WTC11 (cell line): ENCODE measurements around the gene CAMK2B. TPM values are rescaled to one million over a fixed set of nuclear protein-coding genes. Genes with fewer than 3 reads are reported as not detected.

Experiments
- ATAC-seq: fragments of 200-7000 bp; cut with Tn5 transposase; 2 replicates; pipeline ENCODE4 v1.10.0; 2021; ENCODE audit warnings: mild to moderate bottlenecking, moderate library complexity
- CTCF ChIA-PET: fragments of 300-600 bp; sonication (Branson Sonifier 250); formaldehyde crosslinking; loops from one replicate; lab custom pipeline; 2021; ENCODE audit warnings: antibody characterized with exemption; lab: Charles Lee
- POLR2A ChIA-PET: fragments of 350-600 bp; sonication (Branson Sonifier 250); formaldehyde crosslinking; loops from one replicate; lab custom pipeline; 2021; ENCODE audit warnings: antibody characterized with exemption; lab: Charles Lee
- DNase-seq: peaks from one replicate; pipeline ENCODE4 v3.0.0; 2021; ENCODE audit warnings: low spot score
- H3K27ac Mint-ChIP-seq: 2 replicates; pipeline ENCODE4 v1.8.0; 2021; ENCODE audit warnings: mixed read lengths
- H3K27me3 Mint-ChIP-seq: 2 replicates; pipeline ENCODE4 v1.8.0; 2021; ENCODE audit warnings: low read depth, mild to moderate bottlenecking, moderate library complexity, mixed read lengths
- H3K36me3 Mint-ChIP-seq: 2 replicates; pipeline ENCODE4 v1.8.0; 2021; ENCODE audit warnings: mixed read lengths
- H3K4me1 Mint-ChIP-seq: 2 replicates; pipeline ENCODE4 v1.8.0; 2022; ENCODE audit warnings: mixed read lengths
- H3K4me3 Mint-ChIP-seq: 2 replicates; pipeline ENCODE4 v1.8.0; 2021; ENCODE audit warnings: mild to moderate bottlenecking, moderate library complexity, mixed read lengths
- H3K9me3 Mint-ChIP-seq: 2 replicates; pipeline ENCODE4 v1.8.0; 2021; ENCODE audit warnings: mixed read lengths
- AFF4 ChIP-seq: sonication (generic); formaldehyde crosslinking; IDR thresholded peaks from 2 replicates; pipeline ENCODE4 v1.8.1; 2023; ENCODE audit warnings: mild to moderate bottlenecking, missing genetic modification reagents, borderline replicate concordance
- CDX4 ChIP-seq: fragments of 250-450 bp; sonication (Bioruptor Pico); IDR thresholded peaks from 2 replicates; pipeline ENCODE4 v1.9.0; 2021; ENCODE audit warnings: moderate library complexity, mild to moderate bottlenecking, inconsistent platforms, borderline replicate concordance
- CREB1 ChIP-seq: sonication (generic); formaldehyde crosslinking; IDR thresholded peaks from 2 replicates; pipeline ENCODE4 v1.8.0; 2023; ENCODE audit warnings: mild to moderate bottlenecking, missing genetic modification reagents
- EMX1 ChIP-seq: fragments of 250-450 bp; sonication (Bioruptor Pico); IDR thresholded peaks from 2 replicates; pipeline ENCODE4 v1.8.0; 2021; ENCODE audit warnings: mild to moderate bottlenecking
- ESRRA ChIP-seq: sonication (generic); formaldehyde crosslinking; IDR thresholded peaks from 2 replicates; pipeline ENCODE4 v1.8.1; 2022; ENCODE audit warnings: mild to moderate bottlenecking, missing genetic modification reagents, borderline replicate concordance
- GRHL2 ChIP-seq: fragments of 250-450 bp; sonication (Bioruptor Pico); IDR thresholded peaks from 2 replicates; pipeline ENCODE4 v1.8.0; 2022; ENCODE audit warnings: mild to moderate bottlenecking, moderate library complexity; ENCODE audit not compliant: insufficient replicate concordance, severe bottlenecking
- IRF2 ChIP-seq: sonication (generic); formaldehyde crosslinking; IDR thresholded peaks from 2 replicates; pipeline ENCODE4 v1.8.0; 2022; ENCODE audit warnings: low read depth, missing genetic modification reagents, borderline replicate concordance
- KAT7 ChIP-seq: sonication (generic); formaldehyde crosslinking; IDR thresholded peaks from 2 replicates; pipeline ENCODE4 v1.8.1; 2023; ENCODE audit warnings: missing genetic modification reagents, mild to moderate bottlenecking, borderline replicate concordance
- MYBL2 ChIP-seq: sonication (generic); formaldehyde crosslinking; IDR thresholded peaks from 2 replicates; pipeline ENCODE4 v1.8.1; 2023; ENCODE audit warnings: mild to moderate bottlenecking, moderate library complexity, missing genetic modification reagents
- NR3C1 ChIP-seq: sonication (generic); formaldehyde crosslinking; conservative IDR thresholded peaks from 2 replicates; pipeline ENCODE4 v1.8.1; 2023; ENCODE audit warnings: low read depth, mild to moderate bottlenecking, missing genetic modification reagents
- RORB ChIP-seq: fragments of 250-450 bp; sonication (Bioruptor Pico); IDR thresholded peaks from 2 replicates; pipeline ENCODE4 v1.9.0; 2021; ENCODE audit warnings: mild to moderate bottlenecking
- SOX15 ChIP-seq: fragments of 250-450 bp; sonication (Bioruptor Pico); IDR thresholded peaks from 2 replicates; pipeline ENCODE4 v1.9.0; 2021; ENCODE audit warnings: mild to moderate bottlenecking
- TCF7 ChIP-seq: sonication (generic); formaldehyde crosslinking; IDR thresholded peaks from 2 replicates; pipeline ENCODE4 v1.8.0; 2022; ENCODE audit warnings: mild to moderate bottlenecking, low read depth, missing genetic modification reagents, moderate library complexity
- TEAD1 ChIP-seq: sonication (generic); formaldehyde crosslinking; IDR thresholded peaks from 2 replicates; pipeline ENCODE4 v1.8.0; 2022; ENCODE audit warnings: mild to moderate bottlenecking, missing genetic modification reagents
- ZNF317 ChIP-seq: sonication (generic); formaldehyde crosslinking; IDR thresholded peaks from 2 replicates; pipeline ENCODE4 v1.8.1; 2023; ENCODE audit warnings: low read depth, mild to moderate bottlenecking, moderate library complexity, missing genetic modification reagents, borderline replicate concordance
- ZNF532 ChIP-seq: fragments of 250-450 bp; sonication (Bioruptor Pico); IDR thresholded peaks from 2 replicates; pipeline ENCODE4 v1.9.0; 2021; ENCODE audit warnings: mild to moderate bottlenecking, borderline replicate concordance
- total RNA-seq: library from RNA; stranded (reverse); gene quantifications from 3 replicates; pipeline ENCODE4 v1.2.3, GENCODE V29; 2021

CAMK2B gene
- total RNA-seq, 1 experiment from 2014 or later: 0.44 TPM

- no peaks in the 10 kb centered on the region; the same call in 1 of the 2 replicates for H3K27me3 Mint-ChIP-seq
- ChIA-PET POLR2A (no interaction called here), CTCF (interaction anchor here (0.8 to 1.3 kb wide), 5 partner anchors 8 to 58 kb away, joined by 3 to 4 read pairs (median 3); partner anchors contain the start of gene YKT6)
- H3K36me3 Mint-ChIP-seq: no peaks in the 10 kb centered on the region
- H3K9me3 Mint-ChIP-seq: peaks cover 1% of the 10 kb centered on the region
- H3K27ac Mint-ChIP-seq: peak overlapping the region; percentile 53; the same call in 1 of the 2 replicates
- no peak for DNase-seq
- peaks cover 5% of the 10 kb centered on the region for H3K4me1 Mint-ChIP-seq
- ATAC-seq: no peak
- TF ChIP-seq RORB (CRISPR knock-in tag): no peak
- no peak overlapping the region for H3K4me3 Mint-ChIP-seq
Observed at GRCh38 chr7:44188480-44189225, 136.7 kb downstream of the CAMK2B start.

- peaks cover 5% of the 10 kb centered on the region for H3K27me3 Mint-ChIP-seq
- H3K27ac Mint-ChIP-seq: peak overlapping the region; percentile 53; the same call in 1 of the 2 replicates
- CTCF ChIA-PET: interaction anchor here (1.1 to 1.3 kb wide), 4 partner anchors 9 to 57 kb away, joined by 3 to 4 read pairs (median 3); no protein-coding TSS in a partner anchor
- TF ChIP-seq AFF4 (CRISPR knock-in tag) (no peak), ZNF317 (CRISPR knock-in tag) (no peak), KAT7 (CRISPR knock-in tag) (no peak), IRF2 (CRISPR knock-in tag) (no peak), ZNF532 (CRISPR knock-in tag) (no peak), EMX1 (no peak), TCF7 (no peak), RORB (CRISPR knock-in tag) (no peak), NR3C1 (CRISPR knock-in tag) (no peak), CREB1 (CRISPR knock-in tag) (no peak), ESRRA (CRISPR knock-in tag) (no peak), TEAD1 (CRISPR knock-in tag) (no peak), SOX15 (CRISPR knock-in tag) (no peak), MYBL2 (CRISPR knock-in tag) (no peak), GRHL2 (CRISPR knock-in tag) (no peak), CDX4 (CRISPR knock-in tag) (no peak)
- TF ChIP-seq, all 79 proteins: peak for 0
- Mint-ChIP-seq H3K9me3 (peaks cover 5% of the 10 kb centered on the region), H3K36me3 (peaks cover 3% of the 10 kb centered on the region), H3K4me1 (peaks cover 5% of the 10 kb centered on the region), H3K4me3 (no peak overlapping the region)
- DNase-seq (no peak), ATAC-seq (no peak)
- POLR2A ChIA-PET: no interaction called here
Observed at GRCh38 chr7:44187636-44188416, 137.6 kb downstream of the CAMK2B start.
